K562 (cell line): ENCODE measurements around the gene RHBDL3. TPM values are rescaled to one million over a fixed set of nuclear protein-coding genes. Genes with fewer than 3 reads are reported as not detected.

Experiments
- CBFB ChIP-seq: sonication (generic); formaldehyde crosslinking; IDR thresholded peaks from 2 replicates; pipeline ENCODE4 v1.4.0; 2020; ENCODE audit warnings: mild to moderate bottlenecking, missing genetic modification reagents
- ESRRB ChIP-seq: fragments of 250-450 bp; sonication (Bioruptor Pico); IDR thresholded peaks from 2 replicates; pipeline ENCODE4 v1.5.0; 2020; ENCODE audit warnings: mild to moderate bottlenecking, moderate library complexity, borderline replicate concordance
- L3MBTL2 ChIP-seq: fragments of 450-650 bp; IDR thresholded peaks from 2 replicates; pipeline ENCODE4 v1.6.1; 2016; ENCODE audit warnings: mild to moderate bottlenecking, moderate library complexity
- MYC ChIP-seq, 2 experiments: fragments of 250-450 bp in 1 of 2; sonication (Bioruptor Pico) in 1 of 2; IDR thresholded peaks; 2 replicates each; pipeline versions ENCODE4 v1.5.1 to v1.6.1; 2012 to 2021; ENCODE audit warnings: low read depth in 2 of 2, borderline replicate concordance in 1 of 2, improper control_type of control experiment in 1 of 2, low read length in 1 of 2, mild to moderate bottlenecking in 1 of 2, moderate library complexity in 1 of 2
- PYGO2 ChIP-seq: fragments of 450-650 bp; IDR thresholded peaks from 2 replicates; pipeline ENCODE4 v1.6.1; 2016; ENCODE audit warnings: mild to moderate bottlenecking, missing genetic modification characterization, moderate library complexity, missing compliant biosample characterization
- SMARCA5 ChIP-seq: fragments of 450-650 bp; IDR thresholded peaks from 2 replicates; pipeline ENCODE4 v1.6.1; 2016
- THRAP3 ChIP-seq: fragments of 450-650 bp; IDR thresholded peaks from 2 replicates; pipeline ENCODE4 v1.6.1; 2016; ENCODE audit warnings: mild to moderate bottlenecking, inconsistent platforms, borderline replicate concordance
- TRIM24 ChIP-seq, 2 experiments: fragments of 450-650 bp; IDR thresholded peaks; 2 replicates each; pipeline ENCODE4 v1.6.1; 2016
- ZC3H4 ChIP-seq: sonication (generic); formaldehyde crosslinking; IDR thresholded peaks from 2 replicates; pipeline ENCODE4 v1.9.0; 2021; ENCODE audit warnings: missing genetic modification reagents, borderline replicate concordance
- ZNF12 ChIP-seq: sonication (generic); formaldehyde crosslinking; IDR thresholded peaks from 2 replicates; pipeline ENCODE4 v1.4.0; 2020; ENCODE audit warnings: mild to moderate bottlenecking, missing genetic modification reagents
- ZNF280B ChIP-seq: fragments of 250-450 bp; sonication (Bioruptor Pico); IDR thresholded peaks from 2 replicates; pipeline ENCODE4 v1.5.1; 2021; ENCODE audit warnings: mild to moderate bottlenecking
- ZNF695 ChIP-seq: fragments of 450-650 bp; formaldehyde crosslinking; IDR thresholded peaks from 2 replicates; pipeline ENCODE4 v1.4.0; 2020; ENCODE audit warnings: mild to moderate bottlenecking, moderate library complexity
- polyA plus RNA-seq, 8 experiments: library from polyadenylated mRNA; depleted of rRNA in 4 of 8; stranded (reverse) in 5 of 8; unstranded in 3 of 8; fragments of >200 nt; fragmentation: Nextera tagmentation in 2 of 8; fragmentation: Illumina TruSeq in 1 of 8; extraction: Ambion mirVana in 2 of 8; extraction: Trizol in 1 of 8; gene quantifications; 2 replicates each; pipeline versions ENCODE4 v1.2.1 to v1.2.3, GENCODE V29; 2011 to 2014; ENCODE audit warnings: inconsistent platforms in 1 of 8, missing spikeins in 1 of 8
- total RNA-seq, 7 experiments: library from RNA; depleted of rRNA in 6 of 7; stranded (reverse); fragments of >200 nt in 6 of 7; fragmentation: Illumina TruSeq in 2 of 7; extraction: Trizol in 2 of 7; gene quantifications; 2 replicates each; pipeline versions ENCODE4 v1.2.1 to v1.2.3, GENCODE V29; 2011 to 2021; ENCODE audit warnings: low replicate concordance in 1 of 7
- TF ChIP-seq, protein P1 (sequence below), 2 experiments: IDR thresholded peaks in 1 of 2; conservative IDR thresholded peaks in 1 of 2; 2 replicates each; pipeline ENCODE4 v1.6.1; 2016; ENCODE audit warnings: low read depth in 2 of 2, mild to moderate bottlenecking in 1 of 2, missing compliant biosample characterization in 1 of 2, missing genetic modification characterization in 1 of 2, moderate library complexity in 1 of 2

The RHBDL3 gene
- total and polyA plus RNA-seq, 9 of the 15 experiments (the other 6 are each of a cell fraction or from before 2014, with no cell fraction given), result 0.06 to 0.31 (median 0.09) TPM; not detected in 4

GRCh38 chr17:32345951-32346600, 80.4 kb downstream of the RHBDL3 start (continued):
- TF ChIP-seq, protein P1, sequence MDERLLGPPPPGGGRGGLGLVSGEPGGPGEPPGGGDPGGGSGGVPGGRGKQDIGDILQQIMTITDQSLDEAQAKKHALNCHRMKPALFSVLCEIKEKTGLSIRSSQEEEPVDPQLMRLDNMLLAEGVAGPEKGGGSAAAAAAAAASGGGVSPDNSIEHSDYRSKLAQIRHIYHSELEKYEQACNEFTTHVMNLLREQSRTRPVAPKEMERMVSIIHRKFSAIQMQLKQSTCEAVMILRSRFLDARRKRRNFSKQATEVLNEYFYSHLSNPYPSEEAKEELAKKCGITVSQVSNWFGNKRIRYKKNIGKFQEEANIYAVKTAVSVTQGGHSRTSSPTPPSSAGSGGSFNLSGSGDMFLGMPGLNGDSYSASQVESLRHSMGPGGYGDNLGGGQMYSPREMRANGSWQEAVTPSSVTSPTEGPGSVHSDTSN (CRISPR knock-in tag; IDR thresholded peaks at IDR 0.05; ENCODE audit: low read depth), result no peak
- TF ChIP-seq, protein P1 (tag; conservative IDR thresholded peaks at IDR 0.05; ENCODE audit: low read depth), result no peak
- TF ChIP-seq PYGO2 (tag) (no peak), ESRRB (CRISPR knock-in tag) (no peak), ZNF12 (CRISPR knock-in tag) (no peak), ZNF280B (CRISPR knock-in tag) (no peak), SMARCA5 (no peak), ZNF695 (no peak), THRAP3 (no peak), L3MBTL2 (peak; percentile 67), MYC (IDR thresholded peaks at IDR 0.05; ENCODE audit: low read depth, low read length) (peak; percentile 45; the same call in 1 of the 2 replicates), MYC (CRISPR knock-in tag; IDR thresholded peaks at IDR 0.05; ENCODE audit: borderline replicate concordance, low read depth) (no peak), ZC3H4 (CRISPR knock-in tag) (no peak), CBFB (CRISPR knock-in tag) (no peak), TRIM24 (IDR thresholded peaks at IDR 0.05) (no peak)
